Measurements from ENCODE around the gene GAREM1. TPM values are rescaled to one million over a fixed set of nuclear protein-coding genes. Genes with fewer than 3 reads are reported as not detected.

GAREM1 gene
- total RNA-seq, 1 donor from 2014 or later: 7.7 TPM

DNA sequence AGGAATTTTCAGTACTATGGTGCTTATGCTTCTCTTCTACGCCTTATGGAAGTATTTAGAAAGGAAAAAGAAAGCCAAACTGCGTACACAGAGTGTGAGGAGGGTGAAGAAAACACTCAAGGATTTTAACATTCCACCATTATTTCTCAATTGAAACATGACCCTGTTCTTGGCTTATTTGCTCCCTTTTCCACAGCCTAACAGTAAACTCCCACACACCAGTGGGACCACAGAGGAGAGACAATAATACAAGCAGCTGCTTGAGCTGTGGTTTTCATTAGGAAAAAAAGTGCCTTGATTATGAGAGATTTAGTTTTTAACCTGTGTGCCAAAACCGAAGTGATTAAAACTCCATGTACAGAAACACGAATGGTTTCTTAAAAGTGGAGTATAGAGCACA is 146.5 kb downstream of the GAREM1 start:
- Mint-ChIP-seq H3K4me3 (ENCODE audit: unreplicated experiment) (no peak overlapping the region), H3K4me1 (ENCODE audit: low read depth) (peaks cover 33% of the 10 kb centered on the region), H3K9me3 (ENCODE audit: low read depth) (no peaks in the 10 kb centered on the region), H3K36me3 (ENCODE audit: low read depth) (peaks cover 3% of the 10 kb centered on the region), H3K27me3 (ENCODE audit: low read depth) (no peaks in the 10 kb centered on the region), H3K27ac (ENCODE audit: unreplicated experiment) (no peak overlapping the region)
- DNase-seq (ENCODE audit: low spot score): no peak
- no peak for TF ChIP-seq CTCF (IDR thresholded peaks at IDR 0.05)

DNA sequence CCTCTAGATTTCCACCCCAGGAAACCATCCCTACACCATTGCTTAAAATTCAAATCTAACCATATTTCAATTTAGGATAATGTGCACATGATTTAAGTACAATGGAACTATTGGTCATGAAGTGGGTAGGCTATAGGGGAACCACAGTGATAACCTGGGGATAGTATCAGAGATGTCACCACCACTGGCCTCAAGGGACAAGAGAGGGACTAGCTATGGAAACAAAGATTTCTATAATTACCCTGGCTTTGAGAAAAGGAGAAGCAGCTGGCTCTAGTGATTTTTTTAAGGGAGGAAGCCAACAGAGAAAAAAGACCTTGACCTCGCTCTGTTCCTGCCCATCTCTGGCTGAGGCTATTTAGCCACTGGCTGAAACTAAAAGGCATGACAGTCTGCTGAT is 148.9 kb downstream of the GAREM1 start:
- H3K9me3 Mint-ChIP-seq (ENCODE audit: low read depth): no peaks in the 10 kb centered on the region

GRCh38 chr18:32319084-32319483 is 151.6 kb downstream of the GAREM1 start:
- Mint-ChIP-seq H3K27me3 (ENCODE audit: low read depth) (no peaks in the 10 kb centered on the region), H3K27ac (ENCODE audit: unreplicated experiment) (no peak overlapping the region), H3K4me3 (ENCODE audit: unreplicated experiment) (no peak overlapping the region), H3K9me3 (ENCODE audit: low read depth) (no peaks in the 10 kb centered on the region), H3K4me1 (ENCODE audit: low read depth) (peaks cover 27% of the 10 kb centered on the region), H3K36me3 (ENCODE audit: low read depth) (peaks cover 2% of the 10 kb centered on the region)
- no peak for TF ChIP-seq CTCF (IDR thresholded peaks at IDR 0.05)
- no peak for DNase-seq (ENCODE audit: low spot score)

More for the DNA sequence above, 148.9 kb downstream of the GAREM1 start:
- no peak for DNase-seq (ENCODE audit: low spot score)
- Mint-ChIP-seq H3K36me3 (ENCODE audit: low read depth) (peaks cover 3% of the 10 kb centered on the region), H3K4me3 (ENCODE audit: unreplicated experiment) (no peak overlapping the region), H3K27ac (ENCODE audit: unreplicated experiment) (no peak overlapping the region), H3K4me1 (ENCODE audit: low read depth) (peaks cover 41% of the 10 kb centered on the region), H3K27me3 (ENCODE audit: low read depth) (no peaks in the 10 kb centered on the region)
- no peak for TF ChIP-seq CTCF (IDR thresholded peaks at IDR 0.05)

- no peak for DNase-seq (ENCODE audit: low spot score)
- no peak for TF ChIP-seq CTCF (IDR thresholded peaks at IDR 0.05)
- Mint-ChIP-seq H3K4me3 (ENCODE audit: unreplicated experiment) (no peak overlapping the region), H3K36me3 (ENCODE audit: low read depth) (peaks cover 2% of the 10 kb centered on the region), H3K27ac (ENCODE audit: unreplicated experiment) (peak overlapping the region; percentile 90), H3K9me3 (ENCODE audit: low read depth) (no peaks in the 10 kb centered on the region), H3K4me1 (ENCODE audit: low read depth) (peaks cover 24% of the 10 kb centered on the region), H3K27me3 (ENCODE audit: low read depth) (no peaks in the 10 kb centered on the region)
Measured at GRCh38 chr18:32318581-32318980, 152.1 kb downstream of the GAREM1 start.

- Mint-ChIP-seq H3K9me3 (ENCODE audit: low read depth) (no peaks in the 10 kb centered on the region), H3K36me3 (ENCODE audit: low read depth) (peaks cover 2% of the 10 kb centered on the region), H3K4me3 (ENCODE audit: unreplicated experiment) (peak overlapping the region; percentile 45), H3K27ac (ENCODE audit: unreplicated experiment) (peak overlapping the region; percentile 90), H3K4me1 (ENCODE audit: low read depth) (peaks cover 24% of the 10 kb centered on the region), H3K27me3 (ENCODE audit: low read depth) (no peaks in the 10 kb centered on the region)
- no peak for DNase-seq (ENCODE audit: low spot score)
- no peak for TF ChIP-seq CTCF (IDR thresholded peaks at IDR 0.05)
Measured at GRCh38 chr18:32317651-32318050, 153.0 kb downstream of the GAREM1 start.

All from chondrocyte (in vitro differentiated cells).